MM.1S (cell line): ENCODE measurements around the gene DLX5.
A peak's percentile ranks its signal among the peaks of the same experiment; 100 is the strongest.

ENCODE experiments used
- DNase-seq: peaks from one replicate; pipeline ENCODE4 v3.0.0-alpha.2; 2015
- H2AFZ ChIP-seq: fragments of 300-600 bp; sonication (generic); 2 replicates; pipeline ENCODE4 v1.6.0; 2016; ENCODE audit warnings: antibody characterized with exemption, low read length
- H3F3A ChIP-seq: fragments of 300-600 bp; sonication (generic); 2 replicates; pipeline ENCODE4 v1.6.1; 2016; ENCODE audit warnings: mild to moderate bottlenecking, antibody characterized with exemption, low read length, moderate library complexity, mixed read lengths; ENCODE audit not compliant: insufficient read depth
- H3K27ac ChIP-seq: fragments of 300-600 bp; sonication (generic); 2 replicates; pipeline ENCODE4 v1.5.1; 2016; ENCODE audit warnings: mild to moderate bottlenecking, low read length
- H3K27me3 ChIP-seq: fragments of 300-600 bp; sonication (generic); replicated peaks from 2 replicates; pipeline ENCODE4 v1.6.0; 2016; ENCODE audit warnings: low read length; ENCODE audit not compliant: insufficient read depth
- H3K36me3 ChIP-seq: fragments of 300-600 bp; sonication (generic); replicated peaks from 2 replicates; pipeline ENCODE4 v1.6.1; 2016; ENCODE audit warnings: mild to moderate bottlenecking, low read length, mixed read lengths; ENCODE audit not compliant: insufficient read depth
- H3K4me1 ChIP-seq: fragments of 300-600 bp; sonication (generic); 2 replicates; pipeline ENCODE4 v1.6.1; 2016; ENCODE audit warnings: low read length, mixed read lengths
- H3K4me2 ChIP-seq: fragments of 300-600 bp; sonication (generic); 2 replicates; pipeline ENCODE4 v1.6.0; 2016; ENCODE audit warnings: low read depth, low read length
- H3K4me3 ChIP-seq: fragments of 300-600 bp; sonication (generic); 2 replicates; pipeline ENCODE4 v1.5.1; 2016; ENCODE audit warnings: low read length, mixed read lengths
- H3K79me2 ChIP-seq: fragments of 300-600 bp; sonication (generic); 2 replicates; pipeline ENCODE4 v1.6.1; 2016; ENCODE audit warnings: mixed run types, low read length, mixed read lengths
- H3K9ac ChIP-seq: fragments of 300-600 bp; sonication (generic); 2 replicates; pipeline ENCODE4 v1.6.1; 2016; ENCODE audit warnings: low read length, mixed read lengths
- H3K9me2 ChIP-seq: fragments of 300-600 bp; sonication (generic); replicated peaks from 2 replicates; pipeline ENCODE4 v1.6.1; 2016; ENCODE audit warnings: mild to moderate bottlenecking, low read length, mixed read lengths; ENCODE audit not compliant: insufficient read depth
- H3K9me3 ChIP-seq: fragments of 300-600 bp; sonication (generic); replicated peaks from 2 replicates; pipeline ENCODE4 v1.6.1; 2016; ENCODE audit warnings: mild to moderate bottlenecking, low read length, mixed read lengths; ENCODE audit not compliant: insufficient read depth
- H4K20me1 ChIP-seq: fragments of 300-600 bp; sonication (generic); 2 replicates; pipeline ENCODE4 v1.6.1; 2016; ENCODE audit warnings: mild to moderate bottlenecking, low read length, moderate library complexity, mixed read lengths; ENCODE audit not compliant: insufficient read depth
- EZH2 ChIP-seq: fragments of 300-600 bp; sonication (generic); optimal IDR thresholded peaks from 2 replicates; pipeline ENCODE3; 2017; ENCODE audit warnings: low read depth, mild to moderate bottlenecking, antibody characterized with exemption, low read length, mixed read lengths
- EZH2phosphoT487 ChIP-seq: fragments of 300-600 bp; sonication (generic); IDR thresholded peaks from 2 replicates; pipeline ENCODE4 v1.6.1; 2018; ENCODE audit warnings: antibody characterized with exemption, low read length
- TF ChIP-seq, protein P1 (sequence below): fragments of 300-600 bp; sonication (generic); IDR thresholded peaks from 2 replicates; pipeline ENCODE4 v1.5.1; 2016; ENCODE audit warnings: antibody characterized with exemption, low read length, mixed read lengths

Gene DLX5

DNA sequence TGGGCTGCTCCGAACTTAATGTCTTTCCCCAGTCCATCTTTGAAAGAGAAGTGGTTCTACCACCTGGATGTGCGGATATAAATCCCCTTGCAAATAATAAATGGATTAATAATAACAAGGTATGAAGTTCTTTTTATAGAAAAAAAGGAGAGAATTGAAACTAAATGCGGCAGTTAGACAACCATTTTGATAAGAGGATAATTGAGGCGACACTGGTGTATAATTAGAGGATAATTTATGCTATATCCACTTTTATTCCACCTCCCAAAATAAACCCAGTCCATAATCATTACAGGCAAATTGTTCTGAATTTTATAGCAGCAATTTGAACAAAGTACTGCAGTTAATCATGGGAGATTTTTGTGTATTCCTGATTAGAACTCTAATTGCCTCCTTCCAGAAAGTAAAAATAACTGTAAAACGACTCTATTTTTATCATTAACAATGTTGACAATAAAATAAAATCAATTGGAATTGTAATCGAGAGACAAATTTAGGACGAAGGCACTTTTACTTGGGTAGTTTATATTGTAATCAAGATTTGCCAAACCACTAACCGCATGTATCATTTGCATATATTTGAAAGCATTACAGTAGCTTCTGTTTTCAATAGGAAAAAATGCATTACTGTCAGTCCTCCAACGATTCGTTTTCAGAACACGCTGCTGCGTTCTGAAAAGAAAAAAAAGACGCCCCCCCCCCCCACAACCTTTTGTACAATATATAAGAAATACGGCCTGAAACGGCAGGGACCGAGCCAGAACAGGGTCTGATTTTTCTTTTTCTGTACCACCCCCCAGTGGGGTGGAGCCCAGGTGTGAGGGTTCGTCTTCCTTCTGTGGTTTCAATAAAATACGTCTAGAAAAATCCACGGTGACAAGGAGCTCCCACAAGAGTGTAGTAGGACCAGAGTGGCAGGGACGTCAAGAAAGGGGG is 20.1 kb downstream of the DLX5 start:
- no peaks in the 10 kb centered on the region for H3F3A ChIP-seq
- H3K9me3 ChIP-seq = no peaks in the 10 kb centered on the region
- peak overlapping the region; percentile 28; the same call in 1 of the 2 replicates for H3K9ac ChIP-seq
- no peaks in the 10 kb centered on the region for H3K4me1 ChIP-seq
- H2AFZ ChIP-seq = peak overlapping the region; percentile 89
- H3K36me3 ChIP-seq = no peaks in the 10 kb centered on the region
- H4K20me1 ChIP-seq = no peaks in the 10 kb centered on the region
- peak overlapping the region; percentile 93 for H3K4me2 ChIP-seq
- peak overlapping the region; percentile 66 for H3K4me3 ChIP-seq
- no peak overlapping the region for H3K27ac ChIP-seq
- TF ChIP-seq, protein P1, sequence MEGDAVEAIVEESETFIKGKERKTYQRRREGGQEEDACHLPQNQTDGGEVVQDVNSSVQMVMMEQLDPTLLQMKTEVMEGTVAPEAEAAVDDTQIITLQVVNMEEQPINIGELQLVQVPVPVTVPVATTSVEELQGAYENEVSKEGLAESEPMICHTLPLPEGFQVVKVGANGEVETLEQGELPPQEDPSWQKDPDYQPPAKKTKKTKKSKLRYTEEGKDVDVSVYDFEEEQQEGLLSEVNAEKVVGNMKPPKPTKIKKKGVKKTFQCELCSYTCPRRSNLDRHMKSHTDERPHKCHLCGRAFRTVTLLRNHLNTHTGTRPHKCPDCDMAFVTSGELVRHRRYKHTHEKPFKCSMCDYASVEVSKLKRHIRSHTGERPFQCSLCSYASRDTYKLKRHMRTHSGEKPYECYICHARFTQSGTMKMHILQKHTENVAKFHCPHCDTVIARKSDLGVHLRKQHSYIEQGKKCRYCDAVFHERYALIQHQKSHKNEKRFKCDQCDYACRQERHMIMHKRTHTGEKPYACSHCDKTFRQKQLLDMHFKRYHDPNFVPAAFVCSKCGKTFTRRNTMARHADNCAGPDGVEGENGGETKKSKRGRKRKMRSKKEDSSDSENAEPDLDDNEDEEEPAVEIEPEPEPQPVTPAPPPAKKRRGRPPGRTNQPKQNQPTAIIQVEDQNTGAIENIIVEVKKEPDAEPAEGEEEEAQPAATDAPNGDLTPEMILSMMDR = no peak
- TF ChIP-seq EZH2 (no peak), EZH2phosphoT487 (no peak)
- H3K9me2 ChIP-seq = no peaks in the 10 kb centered on the region
- no peaks in the 10 kb centered on the region for H3K79me2 ChIP-seq
- no peaks in the 10 kb centered on the region for H3K27me3 ChIP-seq
- peak; percentile 12 for DNase-seq

DNA sequence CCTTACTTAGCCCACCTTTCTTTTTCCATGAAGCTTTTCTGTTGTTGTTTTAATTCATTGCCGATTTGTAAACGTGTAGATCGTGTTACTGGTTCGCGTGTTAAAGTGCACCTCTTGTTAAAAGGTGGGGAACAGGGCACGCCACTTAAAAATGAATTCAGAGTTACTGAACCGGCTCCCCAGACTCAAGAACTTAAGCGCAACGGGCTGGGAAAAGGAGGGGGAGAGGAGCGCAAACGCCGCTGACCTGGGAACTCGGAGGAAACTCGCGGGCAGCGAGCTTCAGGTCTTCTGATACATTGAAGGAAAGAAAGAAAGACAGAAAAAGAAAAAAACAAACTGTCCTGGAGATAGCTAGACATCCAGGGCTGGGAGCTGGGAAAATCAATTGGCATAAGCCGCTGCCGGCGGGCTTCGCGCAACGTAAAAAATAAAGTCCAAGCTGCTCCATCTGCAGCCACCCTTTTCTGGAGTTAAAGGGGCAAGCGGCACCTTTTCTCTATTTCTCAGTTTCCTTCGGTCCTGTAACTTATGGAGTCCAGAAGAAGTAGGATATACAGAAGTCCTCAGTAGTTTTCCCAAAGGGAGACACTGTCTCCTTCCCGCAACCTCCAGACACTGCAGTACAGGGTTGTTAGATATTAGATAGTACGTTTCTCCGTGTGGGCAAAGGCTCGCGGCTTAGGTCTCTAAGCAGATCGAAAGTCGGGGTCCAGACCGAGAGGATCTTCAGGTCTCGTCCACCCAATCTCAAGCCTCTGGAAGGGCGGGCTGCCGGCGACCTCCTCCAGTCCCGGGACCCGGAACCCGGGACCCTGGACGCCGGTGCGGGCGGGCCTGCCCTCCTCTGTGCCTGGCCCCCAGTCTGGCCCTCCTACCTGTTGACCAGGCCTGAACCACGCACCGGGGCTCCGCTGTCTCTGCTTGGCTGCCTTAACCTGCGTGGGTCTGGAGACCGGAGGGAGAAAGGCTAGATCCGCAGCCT is 21.1 kb downstream of the DLX5 start:
- Histone ChIP-seq H3K79me2 (no peaks in the 10 kb centered on the region), H3K27me3 (no peaks in the 10 kb centered on the region), H3K27ac (no peak overlapping the region), H3K4me2 (no peak overlapping the region), H3K36me3 (no peaks in the 10 kb centered on the region), H4K20me1 (no peaks in the 10 kb centered on the region), H3K9me3 (no peaks in the 10 kb centered on the region), H3F3A (no peaks in the 10 kb centered on the region), H3K4me1 (no peaks in the 10 kb centered on the region), H3K9me2 (no peaks in the 10 kb centered on the region), H3K4me3 (no peak overlapping the region), H2AFZ (no peak overlapping the region), H3K9ac (no peak overlapping the region)
- no peak for DNase-seq
- TF ChIP-seq, protein P1 = no peak
- TF ChIP-seq EZH2 = no peak
- no peak for TF ChIP-seq EZH2phosphoT487

DNA sequence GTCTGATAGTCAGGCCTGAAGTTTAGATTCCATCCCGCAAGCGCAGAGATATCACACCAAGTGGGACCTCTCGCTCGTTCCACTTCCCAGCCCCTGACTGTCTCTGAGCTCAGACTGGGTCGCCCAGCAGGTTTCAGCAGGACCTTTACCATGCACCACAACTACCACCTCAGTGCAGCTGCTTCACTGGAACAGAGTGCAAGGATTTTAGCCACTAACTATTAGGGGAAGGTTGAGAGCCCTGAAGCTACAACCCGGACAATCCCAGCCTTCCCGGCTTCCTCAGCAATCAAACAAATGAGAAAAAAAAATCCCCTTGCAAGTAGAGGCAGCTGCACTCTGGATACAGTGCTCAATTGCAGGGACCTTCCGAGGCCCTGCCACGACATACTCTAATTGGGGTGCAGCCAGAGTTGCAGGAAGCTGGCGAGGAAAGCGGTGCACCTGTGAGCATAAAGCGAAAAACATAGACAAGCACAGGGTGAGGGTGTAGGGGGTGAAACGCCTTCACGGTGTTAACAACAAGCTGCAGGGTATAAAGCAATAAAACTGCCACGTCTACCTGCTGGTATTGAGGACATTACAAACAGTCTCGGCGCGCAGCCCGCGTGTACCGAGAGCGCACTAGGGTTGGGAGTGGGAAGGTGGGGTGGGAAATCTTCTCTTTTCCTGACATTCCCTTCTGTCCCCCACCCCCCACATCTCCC is 21.9 kb downstream of the DLX5 start:
- H3K9me2 ChIP-seq = no peaks in the 10 kb centered on the region
- no peaks in the 10 kb centered on the region for H3F3A ChIP-seq
- no peak for DNase-seq
- no peaks in the 10 kb centered on the region for H3K36me3 ChIP-seq
- no peaks in the 10 kb centered on the region for H3K27me3 ChIP-seq
- H3K9me3 ChIP-seq = no peaks in the 10 kb centered on the region
- no peaks in the 10 kb centered on the region for H4K20me1 ChIP-seq
- H3K4me2 ChIP-seq = no peak overlapping the region
- H3K4me3 ChIP-seq = no peak overlapping the region
- H3K27ac ChIP-seq = no peak overlapping the region
- no peak overlapping the region for H3K9ac ChIP-seq
- H3K4me1 ChIP-seq = no peaks in the 10 kb centered on the region
- H3K79me2 ChIP-seq = no peaks in the 10 kb centered on the region
- H2AFZ ChIP-seq = no peak overlapping the region
- TF ChIP-seq EZH2phosphoT487 = no peak
- no peak for TF ChIP-seq EZH2
- TF ChIP-seq, protein P1 = no peak
